ENCODE data around the gene OSER1.

- TF ChIP-seq, protein P1, sequence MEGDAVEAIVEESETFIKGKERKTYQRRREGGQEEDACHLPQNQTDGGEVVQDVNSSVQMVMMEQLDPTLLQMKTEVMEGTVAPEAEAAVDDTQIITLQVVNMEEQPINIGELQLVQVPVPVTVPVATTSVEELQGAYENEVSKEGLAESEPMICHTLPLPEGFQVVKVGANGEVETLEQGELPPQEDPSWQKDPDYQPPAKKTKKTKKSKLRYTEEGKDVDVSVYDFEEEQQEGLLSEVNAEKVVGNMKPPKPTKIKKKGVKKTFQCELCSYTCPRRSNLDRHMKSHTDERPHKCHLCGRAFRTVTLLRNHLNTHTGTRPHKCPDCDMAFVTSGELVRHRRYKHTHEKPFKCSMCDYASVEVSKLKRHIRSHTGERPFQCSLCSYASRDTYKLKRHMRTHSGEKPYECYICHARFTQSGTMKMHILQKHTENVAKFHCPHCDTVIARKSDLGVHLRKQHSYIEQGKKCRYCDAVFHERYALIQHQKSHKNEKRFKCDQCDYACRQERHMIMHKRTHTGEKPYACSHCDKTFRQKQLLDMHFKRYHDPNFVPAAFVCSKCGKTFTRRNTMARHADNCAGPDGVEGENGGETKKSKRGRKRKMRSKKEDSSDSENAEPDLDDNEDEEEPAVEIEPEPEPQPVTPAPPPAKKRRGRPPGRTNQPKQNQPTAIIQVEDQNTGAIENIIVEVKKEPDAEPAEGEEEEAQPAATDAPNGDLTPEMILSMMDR (IDR thresholded peaks at IDR 0.05) = no peak
- no peak for TF ChIP-seq EP300 (IDR thresholded peaks at IDR 0.05)
These were observed 47.8 kb upstream of the OSER1 start for GRCh38 chr20:44258226-44258890.

Measured in gastroesophageal sphincter (tissue), 3 donors.